Brain microvascular endothelial cell (primary cell): Measurements from ENCODE around the gene TRIM7.
A peak's percentile ranks its signal among the peaks of the same experiment; 100 is the strongest.

Experiments
- DNase-seq: peaks from one replicate; pipeline ENCODE4 v3.0.0-alpha.2; 2020
- H3K27ac ChIP-seq: fragments of 250-450 bp; sonication (Bioruptor Pico); 2 replicates; pipeline ENCODE4 v1.5.1; 2020; ENCODE audit warnings: mild to moderate bottlenecking, moderate library complexity
- H3K27me3 ChIP-seq: fragments of 250-450 bp; sonication (Bioruptor Pico); replicated peaks from 2 replicates; pipeline ENCODE4 v1.5.1; 2020; ENCODE audit warnings: mild to moderate bottlenecking
- H3K36me3 ChIP-seq: fragments of 250-450 bp; sonication (Bioruptor Pico); replicated peaks from 2 replicates; pipeline ENCODE4 v1.5.1; 2020; ENCODE audit warnings: mild to moderate bottlenecking
- H3K4me3 ChIP-seq: 2 replicates; pipeline ENCODE4 v1.5.1; 2011; ENCODE audit warnings: low read depth, mild to moderate bottlenecking, control low read depth, low read length, moderate library complexity
- CTCF ChIP-seq: IDR thresholded peaks from 2 replicates; pipeline ENCODE4 v1.5.1; 2011; ENCODE audit warnings: low read depth, mild to moderate bottlenecking, moderate library complexity, low read length, control low read depth, inconsistent platforms; ENCODE audit errors: missing control alignments
- in situ Hi-C: cut with HindIII; loops from 2 replicates; pipeline ENCODE4 v1.10.0; 2017; ENCODE audit warnings: low sequenced_read_pairs, low pct_ligation_motif_present

Gene TRIM7

DNA sequence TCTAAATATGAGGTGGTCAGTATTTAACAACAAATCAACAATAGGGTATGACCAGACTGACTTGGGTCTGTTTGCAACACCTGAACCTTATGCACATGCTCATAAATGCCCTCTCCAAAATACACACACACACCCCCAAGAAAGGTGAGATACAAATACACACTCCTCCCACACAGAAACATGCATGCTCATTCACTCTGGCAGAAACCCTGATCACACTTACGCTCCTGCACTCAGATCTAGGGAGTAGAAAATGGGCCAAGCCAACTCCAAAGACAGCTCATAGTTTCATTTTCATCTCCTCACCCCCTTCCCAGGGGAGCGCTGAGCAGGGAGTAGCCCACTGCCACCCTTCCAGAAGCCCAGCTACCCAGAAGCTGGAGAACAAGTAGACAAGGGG is 11.3 kb downstream of the TRIM7 start:
- in situ Hi-C loops, result no loop called here
- H3K27ac ChIP-seq, result no peak overlapping the region
- no peaks in the 10 kb centered on the region for H3K27me3 ChIP-seq
- no peaks in the 10 kb centered on the region for H3K36me3 ChIP-seq
- H3K4me3 ChIP-seq, result no peak overlapping the region
- DNase-seq, result no peak
- no peak for TF ChIP-seq CTCF

DNA sequence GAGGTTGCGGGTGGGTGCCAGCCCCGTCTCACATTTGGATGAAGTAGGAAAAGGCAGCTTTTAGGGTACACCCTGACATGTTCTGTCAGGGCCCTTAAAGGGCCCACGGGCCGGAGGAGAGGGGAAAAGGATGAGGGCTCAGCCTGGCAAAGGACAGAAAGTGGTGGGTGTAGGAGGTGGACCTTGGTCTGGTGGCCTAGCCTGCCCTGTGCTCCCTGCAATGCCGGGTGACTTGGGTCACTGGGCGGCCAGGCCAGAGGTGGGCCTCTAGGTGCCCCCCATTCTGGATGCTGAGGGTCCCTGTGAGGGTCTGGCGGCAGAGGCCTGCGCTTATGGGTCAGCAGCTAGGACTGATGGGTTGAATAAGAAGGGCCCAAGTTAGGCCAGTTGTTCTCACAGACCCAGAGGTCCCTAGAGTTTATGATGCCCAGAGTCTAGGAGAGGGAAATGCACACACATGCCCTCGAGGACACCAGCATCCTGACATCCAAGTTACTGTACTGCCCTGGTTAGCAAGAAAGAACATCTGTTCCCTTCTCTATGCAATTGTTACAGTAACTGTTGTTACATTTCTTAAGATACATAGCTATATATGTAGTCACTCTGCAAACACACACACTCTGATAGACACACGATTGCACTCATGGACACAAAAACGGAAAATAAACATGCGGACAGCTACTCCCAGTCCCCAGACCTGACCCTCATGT is 12.5 kb downstream of the TRIM7 start:
- Histone ChIP-seq H3K36me3 (no peaks in the 10 kb centered on the region), H3K27me3 (no peaks in the 10 kb centered on the region), H3K27ac (no peak overlapping the region), H3K4me3 (peak overlapping the region; percentile 86)
- TF ChIP-seq CTCF, result no peak
- in situ Hi-C loops, result no loop called here
- DNase-seq, result no peak

DNA sequence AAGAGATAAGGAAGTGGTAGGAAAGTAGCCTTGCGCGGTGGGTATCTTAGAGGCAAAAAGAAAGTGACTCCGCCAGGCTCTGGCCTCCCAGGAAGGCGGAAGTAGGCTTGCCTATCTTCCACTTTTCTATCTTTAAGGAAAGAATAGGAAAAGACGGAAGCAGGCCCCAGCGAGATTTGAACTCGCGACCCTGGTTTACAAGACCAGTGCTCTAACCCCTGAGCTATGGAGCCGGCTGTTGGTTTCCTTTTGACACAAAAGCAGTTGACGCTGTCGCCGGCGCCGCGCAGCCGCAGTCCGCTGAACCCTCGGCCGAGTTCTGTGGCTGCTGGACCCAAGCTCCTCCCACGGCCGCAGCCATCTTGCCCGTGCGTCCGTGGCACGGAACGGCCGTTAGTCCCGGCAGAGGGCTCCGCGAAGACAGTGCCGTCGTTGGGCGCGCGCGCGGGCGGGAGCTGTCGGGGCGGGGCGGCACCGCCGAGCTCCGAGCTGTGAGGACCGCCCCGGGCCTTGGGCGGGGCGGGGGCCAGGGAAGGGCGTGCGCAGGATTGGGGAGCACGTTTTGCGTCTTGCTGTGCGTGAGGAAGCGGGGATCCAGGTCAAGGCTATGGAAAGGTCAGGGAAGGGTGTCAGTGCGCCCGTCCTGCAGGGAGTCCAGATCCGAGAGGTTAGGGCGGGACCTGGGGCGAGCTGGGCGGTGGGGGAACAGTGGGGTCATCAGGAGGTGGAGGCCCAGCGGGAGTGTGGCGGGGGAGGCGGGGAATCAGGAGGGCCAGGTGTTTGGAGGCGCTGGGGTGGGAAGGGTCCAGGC is 13.3 kb downstream of the TRIM7 start:
- Histone ChIP-seq H3K27ac (peak overlapping the region; percentile 70), H3K36me3 (no peaks in the 10 kb centered on the region), H3K4me3 (peak overlapping the region; percentile 86), H3K27me3 (no peaks in the 10 kb centered on the region)
- in situ Hi-C loops, result no loop called here
- no peak for TF ChIP-seq CTCF
- DNase-seq, result peak; percentile 91

- peak; percentile 37 for TF ChIP-seq CTCF
- in situ Hi-C loops, result no loop called here
- Histone ChIP-seq H3K27ac (no peak overlapping the region), H3K36me3 (no peaks in the 10 kb centered on the region), H3K4me3 (peak overlapping the region; percentile 86), H3K27me3 (no peaks in the 10 kb centered on the region)
- DNase-seq, result no peak
Observed at GRCh38 chr5:181190711-181191525, 14.1 kb downstream of the TRIM7 start.

DNA sequence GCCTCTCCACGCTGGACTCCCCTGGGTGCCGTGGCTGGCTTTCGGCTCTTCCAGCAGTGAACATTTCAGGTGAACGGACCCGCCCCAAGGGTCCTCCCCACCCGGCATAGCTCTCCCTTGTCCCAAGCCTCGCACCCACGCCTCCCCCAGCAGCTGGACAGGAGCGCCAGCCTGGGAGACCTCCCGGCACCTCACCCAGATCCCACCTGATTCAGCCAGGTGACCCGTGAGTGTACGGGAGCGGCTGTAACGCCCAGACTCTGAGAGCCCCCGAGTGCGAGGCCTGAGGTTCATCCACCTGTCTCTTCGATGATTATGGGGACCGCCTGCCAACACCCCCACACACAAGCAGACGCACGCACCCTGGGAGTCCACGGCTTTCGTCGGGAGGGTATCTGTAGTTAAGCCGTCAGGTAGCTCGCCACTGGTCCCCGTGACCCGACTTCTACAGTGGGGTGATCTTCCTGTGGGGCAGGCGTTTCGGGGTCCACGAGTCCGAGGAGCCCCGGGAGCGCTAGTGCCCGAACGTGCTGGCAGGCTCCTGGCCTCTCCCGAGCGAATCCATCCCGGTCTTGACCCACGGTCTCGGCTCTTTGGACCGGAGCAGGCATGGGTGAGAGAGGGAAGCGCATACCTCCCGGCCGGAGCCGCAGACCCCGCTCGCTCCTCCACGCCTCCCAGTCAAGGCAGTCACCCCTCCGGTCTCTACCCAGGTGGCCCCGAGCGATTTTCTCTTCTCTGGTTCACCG is 14.9 kb downstream of the TRIM7 start:
- peak overlapping the region; percentile 86 for H3K4me3 ChIP-seq
- no peaks in the 10 kb centered on the region for H3K36me3 ChIP-seq
- no peak overlapping the region for H3K27ac ChIP-seq
- in situ Hi-C loops, result no loop called here
- TF ChIP-seq CTCF, result no peak
- no peaks in the 10 kb centered on the region for H3K27me3 ChIP-seq
- no peak for DNase-seq
